NCI-H1105 treated with DMSO at 0.1 percent for 48 hours (cell line): ENCODE data around the gene NEXMIF.
"Not testable (repeated sequence)": the region's sequence is repeated elsewhere in the genome, so short reads cannot be mapped to it uniquely, and the experiment has no call there.

Experiments
- DNase-seq: peaks from one replicate; lab custom pipeline; 2025; lab: John Stamatoyannopoulos, UW

The NEXMIF gene

GRCh38 chrX:74925225-74926088 lies at the start of gene NEXMIF:
Gene NEXMIF, minus strand, starts transcription at chrX:74925452.
- peak; percentile 68 for DNase-seq

- not testable (repeated sequence) for DNase-seq
Measured at GRCh38 chrX:74961962-74962361, 36.7 kb upstream of the NEXMIF start.

- DNase-seq, result no peak
Measured at GRCh38 chrX:74949717-74950116, 24.5 kb upstream of the NEXMIF start.

- DNase-seq, result no peak
Measured at GRCh38 chrX:74940414-74940813, 15.2 kb upstream of the NEXMIF start.

GRCh38 chrX:74931214-74931613 lies 6.0 kb upstream of the NEXMIF start:
- DNase-seq, result no peak

GRCh38 chrX:74924449-74925224 lies 615 bp downstream of the NEXMIF start:
- DNase-seq, result peak; percentile 68

GRCh38 chrX:74923942-74924448 lies 1.3 kb downstream of the NEXMIF start:
- peak; percentile 32 for DNase-seq

GRCh38 chrX:74922922-74923543 lies 2.2 kb downstream of the NEXMIF start:
- peak; percentile 3 for DNase-seq

- DNase-seq, result no peak
Measured at GRCh38 chrX:74911494-74911893, 13.8 kb downstream of the NEXMIF start.

GRCh38 chrX:74906417-74906816 lies 18.8 kb downstream of the NEXMIF start:
- no peak for DNase-seq

GRCh38 chrX:74902806-74903205 lies 22.4 kb downstream of the NEXMIF start:
- DNase-seq, result no peak

GRCh38 chrX:74892561-74892960 lies 32.7 kb downstream of the NEXMIF start:
- DNase-seq, result no peak

- no peak for DNase-seq
Measured at GRCh38 chrX:74890676-74891430, 34.4 kb downstream of the NEXMIF start.

GRCh38 chrX:74882383-74882782 lies 42.9 kb downstream of the NEXMIF start:
- DNase-seq, result not testable (repeated sequence)

GRCh38 chrX:74865725-74866124 lies 59.5 kb downstream of the NEXMIF start:
- DNase-seq, result no peak

GRCh38 chrX:74853255-74853654 lies 72.0 kb downstream of the NEXMIF start:
- DNase-seq, result no peak

- DNase-seq, result no peak
Measured at GRCh38 chrX:74835566-74835965, 89.7 kb downstream of the NEXMIF start.

- not testable (repeated sequence) for DNase-seq
Measured at GRCh38 chrX:74819797-74820196, 105.5 kb downstream of the NEXMIF start.

- no peak for DNase-seq
Measured at GRCh38 chrX:74814681-74815080, 110.6 kb downstream of the NEXMIF start.

GRCh38 chrX:74804574-74804973 lies 120.7 kb downstream of the NEXMIF start:
- no peak for DNase-seq

GRCh38 chrX:74800062-74800461 lies 125.2 kb downstream of the NEXMIF start:
- no peak for DNase-seq
